Measurements from ENCODE around the gene MPST.

The MPST gene

DNA sequence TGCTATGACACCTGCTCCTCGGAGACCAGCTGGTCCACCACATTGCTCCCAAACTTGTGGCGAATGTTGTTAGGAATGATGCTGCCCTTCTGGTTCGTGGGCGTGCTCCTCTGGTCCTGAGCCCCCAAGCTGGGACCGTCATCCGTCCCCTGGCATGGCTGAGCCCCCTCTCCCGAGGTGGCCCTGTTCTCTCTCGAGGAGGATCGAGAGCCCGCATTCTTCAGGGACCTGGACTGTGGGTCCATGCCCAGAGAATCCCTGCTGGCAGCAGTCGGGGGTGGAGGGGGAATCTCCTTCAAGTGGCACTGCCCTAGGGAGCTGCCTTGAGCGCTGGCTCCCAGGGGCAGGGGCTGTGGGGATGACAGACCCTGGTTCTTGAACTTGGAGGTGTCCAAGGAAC, 17.7 kb upstream of the MPST start:
- DNase-seq = no peak

DNA sequence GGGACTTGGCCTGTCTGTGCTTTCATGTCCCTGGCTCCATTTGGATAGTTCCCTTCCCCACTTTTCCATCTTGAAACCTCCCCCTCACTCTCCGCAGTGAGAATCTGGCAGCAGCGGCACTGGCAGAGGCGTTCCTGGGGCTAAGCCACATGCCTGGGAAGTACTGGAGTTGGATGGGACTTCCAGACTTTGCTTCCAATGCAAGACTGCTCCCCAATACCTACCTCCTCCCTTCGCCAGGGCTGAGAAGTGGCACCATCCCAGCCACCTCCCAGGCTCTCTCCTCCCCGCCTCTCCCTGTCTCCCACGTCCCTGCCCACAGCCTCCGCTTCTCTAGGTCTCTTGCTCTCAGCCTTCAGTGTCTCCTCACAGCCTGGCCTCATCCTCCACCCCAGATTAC, 16.9 kb upstream of the MPST start:
- no peak for DNase-seq

DNA sequence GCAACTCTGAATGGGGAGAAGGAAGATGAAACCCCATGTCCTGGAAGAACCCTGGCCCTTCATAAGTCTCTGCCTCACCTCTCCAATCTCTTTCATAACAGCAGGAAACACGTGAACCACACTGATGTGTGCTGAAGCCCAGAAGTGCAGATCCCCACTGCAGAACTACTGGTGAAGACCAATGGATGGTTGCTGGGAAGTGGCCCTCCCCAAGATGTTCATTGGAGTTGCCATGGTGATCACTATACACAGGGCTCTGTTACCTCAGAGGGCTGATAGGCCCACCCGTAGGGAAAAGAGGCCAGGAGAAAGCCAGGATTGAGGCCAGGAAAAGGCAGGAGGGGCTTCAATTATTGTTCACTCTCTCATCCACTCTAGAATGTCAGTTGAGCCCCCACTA, 11.9 kb upstream of the MPST start:
- DNase-seq = no peak

DNA sequence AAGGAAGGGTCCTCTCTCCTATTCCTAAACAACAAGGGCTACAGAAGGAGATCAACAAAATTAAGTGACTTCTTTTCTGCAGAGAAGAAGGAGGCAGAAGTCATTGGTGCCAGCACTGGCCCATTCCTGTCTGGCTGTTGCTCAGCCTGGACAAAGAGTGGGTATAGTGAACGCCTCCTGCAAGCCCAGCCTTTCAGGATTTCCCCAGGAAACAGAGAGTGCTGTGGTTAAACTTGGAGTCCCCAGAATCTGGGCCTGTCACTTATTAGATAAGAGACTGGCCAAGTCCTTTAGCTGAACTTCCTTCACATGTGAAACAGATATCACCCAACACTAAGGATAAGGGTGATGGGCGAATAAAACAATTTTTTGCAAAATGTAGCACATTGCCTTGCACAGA, 11.2 kb upstream of the MPST start:
- no peak for DNase-seq

DNA sequence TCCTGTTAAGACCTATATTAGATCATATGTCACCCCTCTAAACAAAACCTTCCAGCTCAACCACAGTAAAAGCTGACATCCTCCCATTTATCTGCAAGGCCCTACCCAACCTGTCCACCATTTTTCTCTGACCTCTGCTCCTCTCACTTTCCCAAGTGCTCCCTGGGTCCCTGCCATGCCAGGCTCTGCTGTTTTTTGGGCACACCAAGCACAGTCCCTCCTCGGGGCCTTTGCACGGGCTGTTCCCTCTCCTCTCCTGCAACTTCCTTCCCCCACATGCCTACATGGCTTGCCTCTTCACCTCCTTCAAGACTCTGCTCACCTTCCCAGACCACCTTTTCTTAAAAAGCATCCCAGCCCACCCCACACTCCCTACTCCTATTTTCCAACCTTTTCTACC, 10.1 kb upstream of the MPST start:
- DNase-seq = no peak

DNA sequence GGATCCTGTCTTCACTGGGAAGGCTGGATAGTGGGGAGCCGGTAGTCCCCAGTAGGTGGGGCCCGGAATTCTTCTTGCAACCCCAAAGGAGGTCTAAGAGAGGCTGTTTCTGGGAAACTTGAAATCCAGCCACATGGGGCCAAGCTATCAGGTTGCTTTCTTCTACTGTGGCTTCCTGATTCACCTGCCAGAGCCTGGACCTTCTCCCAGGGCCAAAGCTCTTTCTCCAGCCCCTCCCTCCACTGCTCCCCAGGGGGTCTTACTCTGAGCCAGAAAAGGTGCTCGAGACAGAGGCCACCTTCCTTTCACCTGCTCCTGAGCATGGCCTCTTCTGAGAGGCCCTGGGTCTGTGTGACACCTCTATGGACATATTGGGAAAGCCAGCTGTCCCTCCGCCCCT, 9.4 kb upstream of the MPST start:
- DNase-seq = no peak

DNA sequence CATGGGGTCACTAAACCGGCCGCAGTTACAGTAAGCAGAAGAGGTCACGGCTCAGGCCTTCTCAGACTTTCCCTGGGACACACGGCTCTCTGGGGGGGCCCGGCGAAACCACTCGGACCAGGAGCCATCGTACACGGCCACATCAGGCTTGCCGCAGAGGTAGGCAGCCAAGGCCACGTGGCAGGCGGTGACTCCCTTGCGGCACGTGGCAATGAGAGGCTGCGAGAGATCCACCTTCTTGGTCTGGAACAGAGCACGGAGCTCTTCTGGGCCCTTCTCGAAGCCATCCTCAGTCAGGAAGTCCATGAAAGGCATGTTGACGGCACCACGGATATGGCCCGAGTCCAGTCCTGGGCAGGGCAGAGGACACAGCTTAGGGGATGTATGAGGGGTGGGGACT, 8.6 kb upstream of the MPST start:
- DNase-seq = no peak

DNA sequence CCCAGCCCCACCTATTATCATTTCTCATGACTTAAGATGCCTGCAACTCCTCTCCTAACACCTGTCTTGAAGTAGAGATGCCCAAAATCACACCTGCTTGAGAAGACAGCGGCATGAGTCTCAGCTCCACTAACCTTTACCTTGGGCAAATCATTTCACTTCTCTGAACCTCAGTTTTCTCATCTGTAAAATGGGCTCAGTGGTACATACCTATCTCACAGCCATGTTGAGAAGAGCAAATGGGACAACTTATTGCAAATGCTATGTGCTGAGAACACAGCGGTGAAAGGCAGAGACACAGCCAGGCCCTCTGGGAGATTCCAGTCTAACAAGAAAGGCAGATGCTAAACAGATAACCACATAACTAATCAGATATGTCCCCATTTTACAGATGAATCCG, 8.1 kb upstream of the MPST start:
- no peak for DNase-seq

DNA sequence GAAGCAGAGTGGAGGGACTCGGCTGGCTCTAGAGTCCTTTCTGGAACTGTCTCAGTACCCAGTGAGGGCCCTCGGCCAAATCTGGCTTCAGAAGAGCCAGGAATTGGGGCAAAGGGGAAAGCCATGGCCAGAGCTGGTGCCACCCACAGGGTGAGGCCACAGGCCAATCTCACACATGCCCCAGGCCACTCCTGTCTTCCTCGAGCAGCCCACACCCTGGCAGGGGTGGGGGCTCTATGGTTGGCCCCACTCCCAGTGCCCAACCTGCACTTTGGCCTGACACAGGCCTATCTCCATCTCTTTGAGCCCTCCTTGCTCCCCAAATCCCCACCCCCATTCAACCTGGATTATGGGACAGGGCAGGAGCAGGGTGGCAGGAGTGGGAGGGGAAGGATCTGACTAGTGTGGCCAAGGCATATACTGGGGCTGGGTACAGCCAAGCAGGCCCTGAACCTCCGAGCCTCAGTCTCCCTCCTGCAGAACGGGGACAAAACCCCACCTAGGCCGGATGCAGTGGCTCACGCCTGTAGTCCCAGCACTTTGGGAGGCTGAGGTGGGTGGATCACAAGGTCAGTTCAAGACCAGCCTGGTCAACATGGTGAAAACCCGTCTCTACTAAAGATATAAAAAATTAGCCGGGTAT, 7.2 kb upstream of the MPST start:
- DNase-seq = no peak

DNA sequence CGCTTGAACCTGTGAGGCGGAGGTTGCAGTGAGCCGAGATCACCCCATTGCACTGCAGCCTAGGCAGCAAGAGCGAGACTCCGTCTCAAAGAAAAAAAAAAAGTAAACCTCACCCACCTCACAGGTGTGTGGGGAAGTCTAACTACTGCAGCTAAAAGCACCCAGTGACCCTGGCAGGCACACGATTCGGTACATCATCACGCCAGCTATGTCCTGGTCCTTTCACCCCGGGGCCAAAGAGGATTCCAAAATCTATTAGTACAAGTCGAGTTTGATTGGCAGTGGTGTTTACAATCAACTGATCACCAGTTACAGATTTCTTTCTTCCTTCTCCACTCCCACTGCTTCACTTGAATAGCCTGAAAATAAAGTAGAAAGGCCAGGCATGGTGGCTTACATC, 6.6 kb upstream of the MPST start:
- no peak for DNase-seq

DNA sequence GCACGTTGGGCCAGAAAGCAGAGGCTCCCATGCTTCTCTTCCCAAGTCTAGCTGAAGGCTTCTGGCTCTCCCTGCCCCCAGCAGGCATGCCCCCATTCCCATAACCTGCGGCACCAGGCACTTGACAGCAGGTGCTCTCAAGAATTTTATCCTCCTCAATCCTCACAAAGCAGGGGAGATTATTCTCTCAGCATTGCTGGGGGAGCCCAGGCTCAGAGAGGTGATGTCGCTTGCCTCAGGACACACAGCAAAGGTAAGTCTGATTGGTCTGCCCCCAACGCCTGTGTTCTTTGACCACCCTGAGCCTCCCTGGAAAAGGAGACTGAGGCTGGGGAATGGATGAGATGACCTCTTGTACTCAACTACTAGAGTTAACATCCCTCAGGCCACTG, 5.1 kb upstream of the MPST start:
- no peak for DNase-seq

DNA sequence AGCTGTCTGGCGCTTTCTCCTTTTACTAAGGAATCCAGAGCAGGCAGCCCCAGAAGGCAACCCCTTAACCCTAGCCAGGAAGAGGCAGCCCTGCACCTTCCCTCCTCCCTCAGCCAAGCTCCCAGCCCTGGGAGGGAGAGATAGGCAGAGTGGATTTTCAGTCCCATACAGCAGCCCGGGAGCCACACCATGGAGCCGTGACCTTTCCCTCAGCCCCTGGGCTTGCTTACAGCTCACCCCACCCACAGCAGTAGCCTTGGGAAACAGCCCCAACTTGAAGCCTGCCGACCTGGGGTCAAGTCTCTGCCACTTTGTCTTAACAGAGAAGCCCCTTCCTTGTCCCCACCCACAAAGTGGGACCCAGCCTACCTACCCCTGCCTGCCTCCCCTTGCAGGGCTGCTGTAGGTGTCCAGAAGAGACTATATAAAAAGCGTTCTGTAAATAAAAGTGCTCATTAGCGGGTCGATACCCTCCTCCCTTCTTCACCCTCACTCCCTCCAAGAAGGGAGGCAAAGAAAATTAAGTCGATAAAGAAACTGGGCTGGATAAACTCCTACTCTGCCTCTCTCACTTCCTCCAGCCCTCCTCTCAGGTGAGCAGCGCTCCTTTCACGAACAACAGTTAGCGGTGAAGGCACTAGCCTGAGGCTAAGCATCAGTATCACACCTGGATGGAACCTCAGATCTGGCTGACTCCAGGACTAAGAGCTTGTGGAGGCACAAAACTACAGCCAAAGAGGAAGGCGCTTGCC, 4.5 kb upstream of the MPST start:
- DNase-seq = no peak

DNA sequence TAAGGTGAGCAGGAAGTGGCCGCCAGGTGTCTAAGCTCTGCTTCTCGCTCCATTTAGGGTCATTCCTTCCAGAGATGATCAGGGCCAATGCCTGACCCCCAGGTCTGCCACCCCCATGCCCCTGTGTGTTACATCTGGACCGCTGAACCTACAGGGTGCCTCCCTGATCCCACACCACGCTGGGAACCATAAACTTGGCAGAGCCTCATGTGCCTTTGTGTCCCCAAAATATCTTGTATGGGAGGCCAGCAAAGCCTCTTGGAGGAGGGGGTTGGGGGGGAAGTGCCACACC, 4.0 kb upstream of the MPST start:
- no peak for DNase-seq

DNA sequence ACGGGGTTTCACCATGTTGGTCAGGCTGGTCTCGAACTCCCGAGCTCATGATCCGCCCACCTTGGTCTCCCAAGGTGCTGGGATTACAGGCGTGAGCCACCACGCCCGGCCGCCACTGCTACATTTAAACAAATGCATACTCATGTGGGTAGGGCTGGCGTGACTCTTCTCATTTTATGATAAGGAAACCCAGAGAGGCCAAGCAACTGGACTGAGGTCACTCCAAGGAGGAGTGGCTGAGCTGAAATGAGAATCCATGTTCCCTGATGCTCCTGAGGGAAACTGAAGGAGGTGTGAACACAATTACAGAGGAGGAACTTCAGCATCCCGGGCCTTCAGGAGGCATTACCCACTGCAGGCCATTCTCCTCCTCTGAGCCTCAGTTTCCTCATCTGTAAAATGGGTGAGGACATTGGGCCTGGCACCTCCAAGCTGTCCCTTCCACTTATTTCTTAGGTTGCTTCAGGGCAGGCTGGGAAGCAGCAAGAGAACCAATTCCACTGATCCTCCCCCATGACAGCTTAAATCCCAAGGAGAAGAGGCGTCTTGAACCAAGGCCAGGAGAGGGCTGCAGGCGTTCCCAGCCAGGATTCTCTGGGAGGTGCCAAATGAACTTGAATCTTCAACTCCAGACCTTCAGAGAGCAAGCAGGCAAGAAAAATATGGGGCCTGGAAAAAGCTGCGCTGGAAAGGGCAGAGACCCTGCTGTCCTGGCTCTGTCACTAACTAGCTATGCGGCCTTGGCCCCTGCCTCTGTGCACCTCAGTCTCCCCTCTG, 3.2 kb upstream of the MPST start:
- no peak for DNase-seq

DNA sequence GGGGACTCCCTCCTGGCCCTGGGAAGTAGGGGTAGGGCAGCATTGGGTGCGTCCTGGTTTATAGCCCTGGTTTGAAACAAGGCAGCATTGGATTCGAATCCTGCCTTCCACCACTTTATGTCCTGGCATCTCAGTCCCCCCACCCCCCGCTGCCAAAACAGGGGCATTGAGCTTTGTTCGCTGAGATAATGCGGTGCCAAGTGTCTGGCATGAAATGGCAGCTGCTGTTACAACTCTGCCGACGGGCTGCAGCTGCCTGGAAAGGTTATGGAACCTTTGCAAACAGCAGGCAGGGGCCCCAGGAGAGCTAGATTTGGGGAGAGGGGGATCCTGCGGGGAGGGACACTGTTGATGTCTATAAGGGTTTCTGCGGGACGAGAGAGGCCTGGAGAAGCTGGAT, 2.2 kb upstream of the MPST start:
- DNase-seq = no peak

DNA sequence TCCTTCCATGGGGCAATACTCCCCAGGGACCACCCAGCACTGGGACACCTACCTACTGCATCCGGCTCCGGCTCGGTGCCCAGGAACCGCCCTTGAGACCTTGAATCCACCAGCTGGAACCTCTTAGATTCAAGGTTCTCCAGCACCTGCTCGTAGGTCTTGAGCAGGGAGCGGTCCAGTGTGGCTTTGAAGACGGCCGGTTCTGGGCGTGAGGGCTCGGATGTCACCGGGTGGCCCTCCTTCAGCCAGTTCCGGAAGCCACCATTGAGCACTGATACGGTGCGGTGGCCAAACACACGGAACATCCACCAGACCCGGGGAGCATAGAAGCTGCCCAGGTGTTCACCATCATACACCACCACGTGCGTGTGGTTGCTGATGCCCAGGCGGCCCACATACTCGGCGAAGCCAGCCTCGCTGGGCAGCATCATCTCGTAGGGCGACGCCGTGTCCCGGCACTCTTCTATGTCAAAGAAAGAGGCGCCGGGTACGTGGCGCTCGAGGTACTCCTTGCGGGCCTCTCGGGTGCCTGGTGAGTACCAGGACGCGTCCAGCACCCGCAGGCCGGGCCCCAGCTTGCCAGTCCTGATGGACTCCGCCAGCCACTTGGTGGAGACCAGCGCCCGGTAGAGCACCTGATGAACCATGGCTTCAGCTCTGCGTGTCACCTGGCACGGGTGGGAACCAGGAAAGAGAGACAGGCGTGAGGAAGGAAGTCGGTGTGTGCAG, 1.3 kb upstream of the MPST start:
- no peak for DNase-seq

DNA sequence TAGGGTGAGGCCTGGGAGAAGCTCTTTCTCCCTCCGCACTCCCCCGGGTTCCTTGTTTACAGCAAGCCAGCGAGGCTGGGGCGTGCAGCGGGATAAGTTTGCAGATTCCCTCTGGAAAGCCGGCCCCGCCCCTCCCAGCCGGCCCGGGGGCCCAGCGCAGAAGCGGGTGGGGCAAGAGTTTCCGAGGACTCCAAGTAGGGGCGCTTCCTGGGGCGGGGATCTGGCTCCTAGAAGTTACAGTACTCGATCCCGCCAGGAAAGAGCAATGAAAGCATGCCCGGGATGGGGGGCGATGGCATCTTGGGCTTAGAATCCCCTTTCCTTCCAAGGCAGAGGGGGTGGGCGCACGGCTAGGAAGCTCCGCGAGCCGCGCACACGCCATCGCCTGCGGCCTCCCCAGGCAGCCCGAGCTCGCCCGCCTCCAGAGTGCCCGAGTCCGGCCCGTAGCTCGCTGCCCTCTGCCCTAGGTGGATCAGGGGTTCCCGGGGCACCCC, 680 bp upstream of the MPST start:
- DNase-seq = no peak

DNA sequence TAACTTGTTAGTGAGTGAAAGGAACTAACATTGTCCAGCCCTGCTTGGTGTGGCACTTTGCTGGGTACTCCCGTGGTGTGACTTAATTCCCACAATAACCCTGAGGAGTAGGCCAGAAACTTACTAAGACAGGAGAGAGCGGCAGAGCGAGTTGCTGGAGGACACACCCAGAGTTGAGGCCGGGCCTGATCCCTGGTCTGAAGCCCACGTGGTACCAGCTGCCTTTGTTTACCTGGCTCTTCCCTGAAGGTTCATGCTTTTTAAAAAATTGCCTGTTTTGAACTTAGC, 594 bp downstream of the MPST start:
- no peak for DNase-seq

DNA sequence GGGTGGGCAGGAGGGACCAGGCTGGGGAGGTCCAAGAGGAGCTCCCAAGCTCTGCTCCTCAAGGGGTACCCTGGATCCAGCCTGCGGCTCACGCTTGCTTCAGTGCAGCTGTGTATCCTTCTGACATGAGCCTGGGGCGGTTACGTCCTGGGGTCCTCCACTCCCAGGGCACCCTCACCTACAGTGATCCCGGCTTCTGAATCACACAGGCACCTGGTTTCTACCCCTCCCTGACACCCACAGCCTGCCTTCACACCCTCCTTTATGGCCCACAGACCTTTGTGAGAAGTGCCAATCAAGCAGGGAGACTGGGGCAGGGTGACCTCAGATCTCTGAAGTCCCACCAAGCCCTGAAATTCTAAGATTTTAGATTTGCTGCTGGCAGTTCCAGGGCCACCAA, 1.5 kb downstream of the MPST start:
- DNase-seq = no peak

DNA sequence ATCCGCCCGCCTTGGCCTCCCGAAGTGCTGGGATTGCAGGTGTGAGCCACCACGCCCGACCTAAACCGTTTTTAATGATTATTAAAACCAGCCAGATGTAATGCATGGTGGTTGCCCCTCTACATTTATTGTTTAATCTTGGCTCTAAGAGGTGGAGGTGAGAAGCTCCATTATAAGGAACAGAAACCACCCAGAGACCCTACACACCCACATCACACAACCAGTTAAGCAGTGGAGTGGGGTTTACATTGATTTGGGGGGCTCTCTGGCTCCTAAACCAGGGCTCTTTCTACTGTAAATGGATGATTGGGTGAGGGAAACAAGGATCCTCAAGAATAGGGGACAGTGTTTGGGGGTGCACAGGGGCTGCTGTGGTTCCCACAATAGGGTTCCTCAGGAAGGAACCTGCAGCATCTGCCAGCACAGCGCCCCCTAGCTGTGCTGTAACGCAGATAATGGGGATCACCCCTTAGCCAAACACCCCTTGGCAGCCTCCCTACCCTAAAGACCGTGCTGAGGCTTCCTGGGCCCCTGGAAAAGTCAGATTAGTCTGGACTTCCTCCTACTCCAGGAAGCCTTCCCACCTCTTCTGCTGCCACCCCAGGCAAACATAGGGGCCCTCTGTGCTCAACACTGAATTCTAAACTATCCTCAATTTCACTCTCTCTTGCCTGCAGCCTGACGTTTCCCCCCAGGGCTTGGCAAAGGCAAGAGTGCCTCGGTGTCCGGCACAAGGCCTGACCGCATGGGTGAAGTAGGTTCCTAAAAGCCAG, 2.4 kb downstream of the MPST start:
- DNase-seq = no peak

DNA sequence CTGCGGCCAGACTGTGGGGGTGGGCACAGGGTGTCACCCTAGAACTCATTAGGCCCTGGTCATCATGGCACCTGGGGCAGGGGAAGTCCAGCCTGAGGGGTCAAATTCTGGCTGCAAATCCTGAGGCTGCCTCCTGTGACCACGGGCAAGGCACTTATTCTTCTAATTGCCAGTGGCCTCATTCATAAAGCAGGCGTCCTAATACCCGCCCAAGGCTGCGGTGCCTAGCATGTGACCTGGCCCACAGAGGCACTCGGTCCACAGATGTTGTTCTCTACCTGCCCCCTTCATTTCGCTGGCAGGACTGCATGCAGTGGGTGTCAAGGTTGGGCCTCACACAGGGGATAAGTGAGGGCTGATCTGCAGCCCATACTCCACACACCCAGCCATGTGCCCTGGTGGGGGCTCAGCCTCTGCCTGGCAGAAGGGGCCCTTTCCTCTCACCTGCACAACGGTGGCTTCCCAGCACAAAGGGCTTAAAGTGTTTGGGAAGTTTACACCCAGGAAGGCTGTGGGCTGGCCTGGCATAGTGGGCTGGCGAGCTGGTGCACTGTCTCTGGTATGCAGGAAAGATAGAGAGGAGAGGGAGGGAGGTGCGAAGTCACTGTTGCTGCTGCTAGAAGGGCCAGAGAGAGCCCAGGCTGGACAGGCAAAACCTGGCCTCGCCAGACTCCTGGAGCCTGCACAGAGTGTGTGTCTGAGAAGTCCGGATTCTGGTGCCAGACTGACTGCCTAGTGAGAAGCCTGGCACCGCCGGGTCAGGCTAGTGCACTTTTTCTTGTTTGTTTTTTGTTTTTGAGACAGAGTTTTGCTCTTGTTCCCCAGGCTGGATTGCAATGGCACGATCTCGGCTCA, 3.2 kb downstream of the MPST start:
- no peak for DNase-seq

DNA sequence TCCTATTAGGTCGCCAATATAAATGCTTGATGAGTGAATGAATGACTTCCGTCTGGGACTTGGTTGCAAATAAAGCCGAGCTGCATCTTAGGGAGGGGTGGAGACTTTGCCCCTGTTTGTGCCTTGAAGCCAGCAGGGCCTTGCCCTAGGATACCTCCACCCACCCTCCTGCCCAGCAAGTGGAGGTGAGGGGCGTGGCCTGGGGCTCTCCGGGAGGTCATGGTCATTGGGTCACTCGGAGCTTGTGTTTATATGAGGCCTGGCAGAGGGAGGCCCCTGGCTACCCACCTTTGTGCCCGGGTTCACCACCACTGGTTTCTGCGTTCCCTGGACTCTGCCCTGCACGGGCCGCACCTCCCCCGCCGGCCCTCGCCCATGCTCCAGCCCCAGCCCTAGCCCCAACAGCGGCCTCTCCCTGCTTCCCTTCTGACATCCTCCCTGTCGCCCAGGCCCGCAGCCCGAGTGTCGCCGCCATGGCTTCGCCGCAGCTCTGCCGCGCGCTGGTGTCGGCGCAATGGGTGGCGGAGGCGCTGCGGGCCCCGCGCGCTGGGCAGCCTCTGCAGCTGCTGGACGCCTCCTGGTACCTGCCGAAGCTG, 4.3 kb downstream of the MPST start:
- no peak for DNase-seq
